ENCODE results near the gene FOXO6. TPM values are rescaled to one million over a fixed set of nuclear protein-coding genes. Genes with fewer than 3 reads are reported as not detected.

FOXO6 gene
- total and polyA plus RNA-seq, 2 of the 13 experiments (the other 11 are each of a cell fraction or from before 2014, with no cell fraction given): 0.13 TPM; not detected in 1

GRCh38 chr1:41408691-41409090, 47.5 kb downstream of the FOXO6 start:
- Histone ChIP-seq H3K36me3 (replicated peaks in 1 of 2; ENCODE audit: control insufficient read depth in 1 of 2, insufficient read depth in 2 of 2, low read length in 2 of 2) (no peaks in the 10 kb centered on the region), H4K20me1 (ENCODE audit: insufficient read depth, low read length) (no peaks in the 10 kb centered on the region), H2AFZ (ENCODE audit: low read length) (no peak overlapping the region), H3K79me2 (ENCODE audit: insufficient read depth, low read length) (no peaks in the 10 kb centered on the region), H3K4me2 (ENCODE audit: low read depth, low read length) (no peak overlapping the region), H3K4me3 (replicated peaks in 1 of 3; ENCODE audit: insufficient read depth in 1 of 3, low read depth in 2 of 3, low read length in 3 of 3) (no peak overlapping the region), H3K4me1 (ENCODE audit: insufficient read depth, low read length) (peaks cover 13% of the 10 kb centered on the region), H3K27me3 (ENCODE audit: control insufficient read depth in 1 of 2, insufficient read depth in 2 of 2, low read length in 2 of 2) (peaks cover 4 to 27% of the 10 kb centered on the region in 2 experiments; a peak in 4 of 5 replicates), H3K27ac (ENCODE audit: extremely low read length, insufficient read depth, low read length) (no peak overlapping the region), H3K9me3 (ENCODE audit: low read length) (no peaks in the 10 kb centered on the region), H3K9ac (ENCODE audit: insufficient read depth, low read depth, low read length) (no peak overlapping the region)
- BruUV-seq (replicated peaks): no TSS peak
- ATAC-seq: no peak
- FAIRE-seq: no peak
- DNase-seq (ENCODE audit: low spot score): no peak
- intact Hi-C loops (cut with micrococcal nuclease; ENCODE audit: unreplicated experiment) (no loop called here), in situ Hi-C loops (cut with HindIII; ENCODE audit: extremely low pct_ligation_motif_present, low pct_unique_long_range_greater_than_20kb) (no loop called here)
- ChIA-PET CTCF (ENCODE audit: low intra/inter-chr PET ratio, low total read pairs) (no interaction called here), POLR2A (no interaction called here)
- TF ChIP-seq ATF2 (CRISPR knock-in tag; IDR thresholded peaks at IDR 0.05) (no peak), ZC3H4 (CRISPR knock-in tag; IDR thresholded peaks at IDR 0.05; ENCODE audit: borderline replicate concordance) (no peak), RCOR2 (CRISPR knock-in tag; IDR thresholded peaks at IDR 0.05) (no peak), ELK4 (CRISPR knock-in tag; IDR thresholded peaks at IDR 0.05; ENCODE audit: borderline replicate concordance) (no peak), MAF1 (CRISPR knock-in tag; IDR thresholded peaks at IDR 0.05; ENCODE audit: borderline replicate concordance) (no peak), ZNF724P (CRISPR knock-in tag; IDR thresholded peaks at IDR 0.05; ENCODE audit: borderline replicate concordance) (no peak), DNMT3B (CRISPR knock-in tag; conservative IDR thresholded peaks at IDR 0.05) (no peak), BRD4 (CRISPR knock-in tag; IDR thresholded peaks at IDR 0.05) (no peak), CC2D1A (CRISPR knock-in tag; IDR thresholded peaks at IDR 0.05) (no peak), TBX2 (CRISPR knock-in tag; IDR thresholded peaks at IDR 0.05; ENCODE audit: borderline replicate concordance) (no peak), THAP8 (CRISPR knock-in tag; IDR thresholded peaks at IDR 0.05; ENCODE audit: borderline replicate concordance) (no peak), ZNF878 (CRISPR knock-in tag; IDR thresholded peaks at IDR 0.05) (no peak), FOSL1 (CRISPR knock-in tag; IDR thresholded peaks at IDR 0.05; ENCODE audit: borderline replicate concordance) (no peak), SALL2 (CRISPR knock-in tag; IDR thresholded peaks at IDR 0.05) (no peak), ZNF879 (CRISPR knock-in tag; IDR thresholded peaks at IDR 0.05) (no peak)
- 39% methylated on average over 6 of the region's 6 CpGs for WGBS (ENCODE audit: low lambda C conversion rate)

All from HepG2 (cell line).